ENCODE results near the gene PNPLA7.
"Not testable (repeated sequence)": the region's sequence is repeated elsewhere in the genome, so short reads cannot be mapped to it uniquely, and the experiment has no call there.

The PNPLA7 gene

GRCh38 chr9:137520614-137521404 is 29.4 kb downstream of the PNPLA7 start:
- Histone ChIP-seq H3K4me1 (ENCODE audit: insufficient read depth, poor library complexity, severe bottlenecking) (no peaks in the 10 kb centered on the region), H3K27me3 (ENCODE audit: insufficient read depth, poor library complexity, severe bottlenecking) (no peaks in the 10 kb centered on the region), H3K4me3 (ENCODE audit: severe bottlenecking) (no peak overlapping the region), H3K27ac (ENCODE audit: poor library complexity, severe bottlenecking) (no peak overlapping the region), H3K36me3 (ENCODE audit: low read depth) (no peaks in the 10 kb centered on the region), H3K9me3 (ENCODE audit: severe bottlenecking) (no peaks in the 10 kb centered on the region)
- no peak for TF ChIP-seq CTCF (IDR thresholded peaks at IDR 0.05; ENCODE audit: poor library complexity, severe bottlenecking)
- ATAC-seq (ENCODE audit: low read depth) (no peak), DNase-seq (ENCODE audit: low spot score) (no peak)

DNA sequence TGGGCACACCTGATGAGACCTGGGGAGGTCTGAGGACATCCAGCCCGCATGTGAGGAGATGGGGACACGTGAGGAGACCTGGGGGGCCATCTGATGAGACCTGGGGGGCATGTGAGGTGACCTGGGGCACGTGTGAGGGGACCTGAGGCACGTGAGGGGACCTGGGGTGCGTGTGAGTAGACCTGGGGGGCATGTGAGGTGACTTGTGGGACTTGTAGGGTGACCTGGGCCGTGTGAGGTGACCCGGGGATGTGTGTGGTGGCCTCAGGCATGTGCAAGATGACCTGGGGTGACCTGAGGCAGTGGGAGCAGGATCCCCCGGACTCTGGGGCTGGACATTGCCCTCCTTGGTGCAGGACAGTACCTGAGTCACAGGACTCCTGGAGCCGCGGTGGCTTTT is 30.6 kb downstream of the PNPLA7 start:
- no peak for TF ChIP-seq CTCF (IDR thresholded peaks at IDR 0.05; ENCODE audit: poor library complexity, severe bottlenecking)
- ATAC-seq (ENCODE audit: low read depth) (no peak), DNase-seq (ENCODE audit: low spot score) (no peak)
- Histone ChIP-seq H3K4me1 (ENCODE audit: insufficient read depth, poor library complexity, severe bottlenecking) (no peaks in the 10 kb centered on the region), H3K4me3 (ENCODE audit: severe bottlenecking) (no peak overlapping the region), H3K9me3 (ENCODE audit: severe bottlenecking) (no peaks in the 10 kb centered on the region), H3K27me3 (ENCODE audit: insufficient read depth, poor library complexity, severe bottlenecking) (no peaks in the 10 kb centered on the region), H3K27ac (ENCODE audit: poor library complexity, severe bottlenecking) (no peak overlapping the region), H3K36me3 (ENCODE audit: low read depth) (no peaks in the 10 kb centered on the region)

DNA sequence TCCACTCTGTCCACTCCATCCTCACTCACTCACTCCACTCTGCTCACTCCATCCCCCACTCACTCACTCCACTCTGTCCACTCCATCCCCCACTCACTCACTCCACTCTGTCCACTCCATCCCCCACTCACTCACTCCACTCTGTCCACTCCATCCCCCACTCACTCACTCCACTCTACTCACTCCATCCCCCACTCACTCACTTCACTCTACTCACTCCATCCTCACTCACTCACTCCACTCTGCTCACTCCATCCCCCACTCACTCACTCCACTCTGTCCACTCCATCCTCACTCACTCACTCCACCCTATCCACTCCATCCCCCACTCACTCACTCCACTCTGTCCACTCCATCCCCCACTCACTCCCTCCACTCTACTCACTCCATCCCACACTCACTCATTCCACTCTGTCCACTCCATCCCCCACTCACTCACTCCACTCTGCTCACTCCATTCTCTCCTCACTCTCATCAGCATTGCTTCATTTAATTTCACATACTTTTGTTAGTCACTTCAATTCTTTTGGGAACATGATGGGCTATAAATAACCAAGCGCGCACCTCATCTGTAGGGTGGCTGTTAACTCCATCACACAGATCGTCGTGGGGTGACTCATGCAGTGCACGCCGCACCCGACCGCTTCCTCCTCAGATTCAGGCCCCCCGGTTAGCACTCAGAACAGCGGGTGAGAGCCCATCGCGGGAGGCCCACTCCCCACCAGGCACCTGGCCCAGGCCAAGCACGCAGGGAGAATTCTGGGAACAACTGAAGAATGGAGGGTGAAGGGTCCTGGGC is 31.3 kb downstream of the PNPLA7 start:
- H3K27ac ChIP-seq (ENCODE audit: poor library complexity, severe bottlenecking); H3K4me1 ChIP-seq (ENCODE audit: insufficient read depth, poor library complexity, severe bottlenecking); DNase-seq (ENCODE audit: low spot score); H3K4me3 ChIP-seq (ENCODE audit: severe bottlenecking); ATAC-seq (ENCODE audit: low read depth); H3K9me3 ChIP-seq (ENCODE audit: severe bottlenecking); H3K27me3 ChIP-seq (ENCODE audit: insufficient read depth, poor library complexity, severe bottlenecking); H3K36me3 ChIP-seq (ENCODE audit: low read depth): not testable (repeated sequence)

DNA sequence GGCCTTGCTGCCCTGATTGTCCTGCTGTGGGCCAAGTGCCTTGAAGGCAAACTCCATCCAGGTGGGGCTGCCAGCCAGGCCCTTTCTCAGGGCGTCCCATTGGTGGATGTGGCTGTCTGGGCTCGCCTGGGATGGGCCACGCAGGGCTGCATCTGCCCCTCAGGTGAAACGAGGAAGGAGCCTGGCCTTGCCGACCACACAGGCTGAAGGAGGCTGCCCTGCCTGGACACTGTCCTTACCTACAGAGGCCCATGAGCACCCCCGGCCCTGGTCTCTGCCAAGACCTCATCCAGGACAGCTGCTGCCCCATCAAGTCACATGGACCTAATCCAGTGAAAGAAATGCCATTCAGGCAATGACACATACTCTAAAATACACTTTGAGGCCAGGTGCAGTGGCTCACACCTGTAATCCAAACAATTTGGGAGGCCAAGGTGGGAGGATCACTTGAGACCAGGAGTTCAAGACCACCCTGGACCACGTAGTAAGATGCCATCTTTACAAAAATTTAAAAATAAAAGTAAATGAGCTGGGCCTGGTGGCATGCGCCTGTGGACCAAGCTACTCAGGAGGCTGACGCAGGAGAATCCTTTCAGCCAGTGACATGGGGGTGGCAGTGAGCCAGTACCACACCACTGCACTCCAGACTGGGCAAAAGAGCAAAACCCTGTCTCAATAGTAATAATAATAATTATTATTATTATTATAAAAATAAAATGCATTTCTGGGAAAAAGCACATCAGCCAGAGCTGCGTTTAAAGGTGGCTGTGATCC is 33.9 kb downstream of the PNPLA7 start:
- Histone ChIP-seq H3K4me1 (ENCODE audit: insufficient read depth, poor library complexity, severe bottlenecking) (no peaks in the 10 kb centered on the region), H3K36me3 (ENCODE audit: low read depth) (no peaks in the 10 kb centered on the region), H3K27me3 (ENCODE audit: insufficient read depth, poor library complexity, severe bottlenecking) (no peaks in the 10 kb centered on the region), H3K4me3 (ENCODE audit: severe bottlenecking) (no peak overlapping the region), H3K27ac (ENCODE audit: poor library complexity, severe bottlenecking) (no peak overlapping the region), H3K9me3 (ENCODE audit: severe bottlenecking) (no peaks in the 10 kb centered on the region)
- DNase-seq (ENCODE audit: low spot score) (no peak), ATAC-seq (ENCODE audit: low read depth) (peak; percentile 29; the same call in 1 of the 3 replicates)
- no peak for TF ChIP-seq CTCF (IDR thresholded peaks at IDR 0.05; ENCODE audit: poor library complexity, severe bottlenecking)

DNA sequence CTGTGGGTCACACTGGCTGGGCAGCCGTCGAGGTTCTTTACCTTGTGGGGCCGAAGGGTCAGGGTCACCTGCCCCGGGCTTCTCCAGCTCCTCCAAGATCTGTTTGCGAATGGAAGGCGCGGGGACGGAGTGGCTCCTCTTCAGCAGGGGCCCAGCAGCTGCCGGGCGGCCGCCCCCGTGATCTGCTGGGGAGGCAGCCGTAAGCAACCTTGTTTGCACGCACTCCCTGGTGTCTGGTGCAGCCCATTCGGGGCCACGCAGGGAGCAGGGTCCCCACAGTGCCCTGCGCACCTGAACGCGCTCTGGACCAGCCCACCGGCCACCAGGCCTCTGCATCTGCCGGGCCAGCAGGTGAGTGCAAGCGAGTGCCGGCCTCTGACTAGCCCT is 34.9 kb downstream of the PNPLA7 start:
- ATAC-seq (ENCODE audit: low read depth) = no peak
- TF ChIP-seq CTCF (IDR thresholded peaks at IDR 0.05; ENCODE audit: poor library complexity, severe bottlenecking) = no peak
- H3K4me1 ChIP-seq (ENCODE audit: insufficient read depth, poor library complexity, severe bottlenecking) = no peaks in the 10 kb centered on the region
- H3K36me3 ChIP-seq (ENCODE audit: low read depth) = no peaks in the 10 kb centered on the region
- DNase-seq (ENCODE audit: low spot score) = no peak
- H3K4me3 ChIP-seq (ENCODE audit: severe bottlenecking) = no peak overlapping the region
- H3K27ac ChIP-seq (ENCODE audit: poor library complexity, severe bottlenecking) = no peak overlapping the region
- H3K27me3 ChIP-seq (ENCODE audit: insufficient read depth, poor library complexity, severe bottlenecking) = no peaks in the 10 kb centered on the region
- H3K9me3 ChIP-seq (ENCODE audit: severe bottlenecking) = no peaks in the 10 kb centered on the region
